Loucy (cell line): ENCODE results near the gene PRLR.

Experiments used
- EZH2phosphoT487 ChIP-seq: fragments of 200-600 bp; IDR thresholded peaks from 2 replicates; pipeline ENCODE4 v1.6.1; 2018; ENCODE audit warnings: antibody characterized with exemption, mild to moderate bottlenecking, moderate library complexity, borderline replicate concordance
- TF ChIP-seq, protein P1 (sequence below): fragments of 200-600 bp; sonication (generic); conservative IDR thresholded peaks from 2 replicates; pipeline ENCODE4 v1.5.1; 2014; ENCODE audit warnings: mild to moderate bottlenecking, antibody characterized with exemption, low read length

DNA sequence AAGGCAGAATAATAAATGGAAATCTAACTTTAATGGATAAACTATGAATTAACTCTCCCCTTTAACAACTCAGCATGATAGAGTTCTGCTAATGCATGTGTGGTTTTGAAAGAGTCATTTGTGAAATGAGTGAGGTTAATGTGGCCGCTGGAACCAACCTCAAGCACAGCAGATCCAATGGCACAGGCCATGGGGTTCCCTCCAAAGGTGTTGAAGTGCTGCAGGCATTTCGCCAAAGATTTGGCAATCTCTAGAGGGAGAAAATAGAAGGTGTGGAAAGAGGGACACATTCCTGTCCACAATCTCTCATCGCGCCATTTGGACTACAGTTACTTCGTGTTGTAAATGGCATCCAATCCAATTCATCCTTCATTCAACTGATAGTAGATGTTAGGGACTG, 217.5 kb downstream of the PRLR start:
- TF ChIP-seq, protein P1, sequence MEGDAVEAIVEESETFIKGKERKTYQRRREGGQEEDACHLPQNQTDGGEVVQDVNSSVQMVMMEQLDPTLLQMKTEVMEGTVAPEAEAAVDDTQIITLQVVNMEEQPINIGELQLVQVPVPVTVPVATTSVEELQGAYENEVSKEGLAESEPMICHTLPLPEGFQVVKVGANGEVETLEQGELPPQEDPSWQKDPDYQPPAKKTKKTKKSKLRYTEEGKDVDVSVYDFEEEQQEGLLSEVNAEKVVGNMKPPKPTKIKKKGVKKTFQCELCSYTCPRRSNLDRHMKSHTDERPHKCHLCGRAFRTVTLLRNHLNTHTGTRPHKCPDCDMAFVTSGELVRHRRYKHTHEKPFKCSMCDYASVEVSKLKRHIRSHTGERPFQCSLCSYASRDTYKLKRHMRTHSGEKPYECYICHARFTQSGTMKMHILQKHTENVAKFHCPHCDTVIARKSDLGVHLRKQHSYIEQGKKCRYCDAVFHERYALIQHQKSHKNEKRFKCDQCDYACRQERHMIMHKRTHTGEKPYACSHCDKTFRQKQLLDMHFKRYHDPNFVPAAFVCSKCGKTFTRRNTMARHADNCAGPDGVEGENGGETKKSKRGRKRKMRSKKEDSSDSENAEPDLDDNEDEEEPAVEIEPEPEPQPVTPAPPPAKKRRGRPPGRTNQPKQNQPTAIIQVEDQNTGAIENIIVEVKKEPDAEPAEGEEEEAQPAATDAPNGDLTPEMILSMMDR = no peak
- TF ChIP-seq EZH2phosphoT487 = no peak
